Liver (tissue), 9 donors: ENCODE data around the gene MARVELD2. TPM values are rescaled to one million over a fixed set of nuclear protein-coding genes. Genes with fewer than 3 reads are reported as not detected.
A peak's percentile ranks its signal among the peaks of the same experiment; 100 is the strongest.

Experiments
- DNase-seq: peaks from one replicate; pipeline ENCODE4 v3.0.0-alpha.2; 2017; ENCODE audit warnings: low spot score
- H3K27ac ChIP-seq, 2 donors: one replicate each; pipeline ENCODE4 v1.7.0; 2013; ENCODE audit warnings: inconsistent platforms in 2 of 2, low read length in 2 of 2, control low read depth in 1 of 2, low read depth in 1 of 2, mild to moderate bottlenecking in 1 of 2
- H3K27me3 ChIP-seq, 4 donors: one replicate each; pipeline versions ENCODE4 v1.6.1 to v1.7.0; 2013; ENCODE audit warnings: low read length in 3 of 4, inconsistent platforms in 1 of 4, mild to moderate bottlenecking in 1 of 4, moderate library complexity in 1 of 4; ENCODE audit not compliant: control insufficient read depth in 4 of 4, insufficient read depth in 4 of 4
- H3K36me3 ChIP-seq, 4 donors: one replicate each; pipeline versions ENCODE4 v1.6.1 to v1.7.0; 2013; ENCODE audit warnings: low read length in 3 of 4, mild to moderate bottlenecking in 3 of 4, low read depth in 1 of 4, moderate library complexity in 1 of 4; ENCODE audit not compliant: control insufficient read depth in 4 of 4, insufficient read depth in 3 of 4
- H3K4me1 ChIP-seq, 4 donors: one replicate each; pipeline versions ENCODE4 v1.6.1 to v1.7.0; 2013; ENCODE audit warnings: low read length in 3 of 4, mild to moderate bottlenecking in 3 of 4, moderate library complexity in 1 of 4; ENCODE audit not compliant: control insufficient read depth in 4 of 4, insufficient read depth in 4 of 4
- H3K4me3 ChIP-seq, 3 donors: one replicate each; pipeline versions ENCODE4 v1.6.1 to v1.7.0; 2013; ENCODE audit warnings: low read length in 3 of 3, control low read depth in 1 of 3, low read depth in 1 of 3, mild to moderate bottlenecking in 1 of 3
- H3K9ac ChIP-seq, 2 donors: one replicate each; pipeline ENCODE4 v1.7.0; 2013; ENCODE audit warnings: low read length in 2 of 2, mild to moderate bottlenecking in 2 of 2, moderate library complexity in 2 of 2, control low read depth in 1 of 2, low read depth in 1 of 2
- H3K9me3 ChIP-seq, 4 donors: one replicate each; pipeline versions ENCODE4 v1.6.1 to v1.7.0; 2013; ENCODE audit warnings: low read length in 3 of 4; ENCODE audit not compliant: control insufficient read depth in 4 of 4
- EGR1 ChIP-seq, 2 donors: IDR thresholded peaks; 2 replicates each; pipeline ENCODE4 v1.6.1; 2016 to 2018; ENCODE audit warnings: antibody characterized with exemption in 2 of 2, low read depth in 2 of 2
- GABPA ChIP-seq, 2 donors: IDR thresholded peaks in 1 of 2; conservative IDR thresholded peaks in 1 of 2; 2 replicates each; pipeline ENCODE4 v1.6.1; 2016; ENCODE audit warnings: antibody characterized with exemption in 2 of 2, mild to moderate bottlenecking in 1 of 2, moderate library complexity in 1 of 2
- HNF4A ChIP-seq, 2 donors: conservative IDR thresholded peaks; 2 replicates each; pipeline ENCODE4 v1.6.1; 2016; ENCODE audit warnings: antibody characterized with exemption in 2 of 2, mild to moderate bottlenecking in 2 of 2
- HNF4G ChIP-seq: IDR thresholded peaks from 2 replicates; pipeline ENCODE4 v1.6.1; 2016; ENCODE audit warnings: antibody characterized with exemption
- JUND ChIP-seq, 2 donors: IDR thresholded peaks; 2 replicates each; pipeline ENCODE4 v1.6.1; 2016; ENCODE audit warnings: antibody characterized with exemption in 2 of 2
- NR2F2 ChIP-seq: IDR thresholded peaks from 2 replicates; pipeline ENCODE4 v1.6.1; 2016; ENCODE audit warnings: antibody characterized with exemption
- RAD21 ChIP-seq, 2 donors: IDR thresholded peaks; 2 replicates each; pipeline ENCODE4 v1.6.1; 2016; ENCODE audit warnings: antibody characterized with exemption in 2 of 2, mild to moderate bottlenecking in 2 of 2
- RXRA ChIP-seq, 2 donors: IDR thresholded peaks; 2 replicates each; pipeline ENCODE4 v1.6.1; 2017 to 2018; ENCODE audit warnings: antibody characterized with exemption in 2 of 2, mild to moderate bottlenecking in 1 of 2
- SP1 ChIP-seq: IDR thresholded peaks from 2 replicates; pipeline ENCODE4 v1.6.1; 2018; ENCODE audit warnings: antibody characterized with exemption, mild to moderate bottlenecking
- TAF1 ChIP-seq: conservative IDR thresholded peaks from 2 replicates; pipeline ENCODE4 v1.6.1; 2016; ENCODE audit warnings: antibody characterized with exemption, mild to moderate bottlenecking
- YY1 ChIP-seq: IDR thresholded peaks from 2 replicates; pipeline ENCODE4 v1.6.1; 2016; ENCODE audit warnings: antibody characterized with exemption, mild to moderate bottlenecking
- WGBS: extraction: QIAGEN DNeasy Blood & Tissue Kit; methylation state at CpG from one replicate; pipeline ENCODE4 v1.1.7; 2013; 5-methylcytosine and 5-hydroxymethylcytosine counted together
- polyA plus RNA-seq, 2 donors: library from polyadenylated mRNA; stranded (reverse) in 1 of 2; unstranded in 1 of 2; fragments of 200-250 nt in 1 of 2; fragments of >200 nt in 1 of 2; fragmentation: Nextera tagmentation in 1 of 2; extraction: Ambion mirVana in 1 of 2; gene quantifications; one replicate each; pipeline versions ENCODE4 v1.2.1 to v1.2.3, GENCODE V29; 2013 to 2015
- total RNA-seq, 2 donors: library from RNA; depleted of rRNA; stranded (reverse); fragments of >200 nt; gene quantifications; one replicate each; pipeline ENCODE4 v1.2.3, GENCODE V29; 2014
- TF ChIP-seq, protein P1 (sequence below): IDR thresholded peaks from 2 replicates; pipeline ENCODE4 v1.6.1; 2016; ENCODE audit warnings: antibody characterized with exemption
- TF ChIP-seq, protein P2 (sequence below): IDR thresholded peaks from 2 replicates; pipeline ENCODE4 v1.6.1; 2016; ENCODE audit warnings: antibody characterized with exemption, mild to moderate bottlenecking
- TF ChIP-seq, protein P3 (sequence below): IDR thresholded peaks from 2 replicates; pipeline ENCODE4 v1.6.1; 2016; ENCODE audit warnings: antibody characterized with exemption
- TF ChIP-seq, protein P4 (sequence below): IDR thresholded peaks from 2 replicates; pipeline ENCODE4 v1.6.1; 2016; ENCODE audit warnings: antibody characterized with exemption
- TF ChIP-seq, protein P5 (sequence below): fragments of 150-350 bp; IDR thresholded peaks from 2 replicates; pipeline ENCODE4 v1.5.1; 2017; ENCODE audit warnings: improper control_type of control experiment, low read depth, low read length; ENCODE audit not compliant: missing input control
- donor health status: healthy.
- donor health status: healthy.
- donor health status: healthy.
- donor health status: healthy.
- donor health status: healthy.

MARVELD2 gene
- total and polyA plus RNA-seq, 4 donors, result 9.4 to 20.2 (median 12.3) TPM

DNA sequence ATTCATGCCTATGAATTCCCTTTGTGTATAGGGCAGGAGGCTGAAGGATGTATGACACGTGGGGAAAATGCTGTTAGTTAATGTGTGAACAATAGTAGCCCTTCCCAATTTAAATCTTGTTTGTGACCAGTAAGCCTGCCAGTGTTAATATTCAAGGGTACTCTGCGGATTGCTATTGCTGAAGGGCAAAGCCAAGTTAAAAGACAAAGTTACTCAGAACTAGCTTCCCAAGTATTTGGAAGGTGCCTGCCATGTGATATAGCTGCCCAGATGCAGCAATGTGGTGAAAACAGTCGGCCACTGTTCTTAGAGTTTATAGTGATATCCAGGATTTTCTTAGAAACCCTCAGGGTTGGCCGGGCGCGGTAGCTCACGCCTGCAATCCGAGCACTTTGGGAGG is 34.6 kb downstream of the MARVELD2 start:
- Histone ChIP-seq H3K36me3 (no peaks in the 10 kb centered on the region), H3K27ac (peak overlapping the region in 1 of 2 donors; percentile 6), H3K9me3 (no peaks in the 10 kb centered on the region), H3K4me3 (no peak overlapping the region), H3K27me3 (no peaks in the 10 kb centered on the region), H3K9ac (no peak overlapping the region), H3K4me1 (peaks cover 7 to 22% (median 10%) of the 10 kb centered on the region in 4 donors)
- TF ChIP-seq NR2F2 (no peak), YY1 (no peak), HNF4A (conservative IDR thresholded peaks at IDR 0.05) (no peak), EGR1 (IDR thresholded peaks at IDR 0.05; ENCODE audit: low read depth in 2 of 2) (no peak), HNF4G (no peak), TAF1 (no peak), SP1 (no peak), RXRA (IDR thresholded peaks at IDR 0.05) (no peak)
- TF ChIP-seq, protein P1, sequence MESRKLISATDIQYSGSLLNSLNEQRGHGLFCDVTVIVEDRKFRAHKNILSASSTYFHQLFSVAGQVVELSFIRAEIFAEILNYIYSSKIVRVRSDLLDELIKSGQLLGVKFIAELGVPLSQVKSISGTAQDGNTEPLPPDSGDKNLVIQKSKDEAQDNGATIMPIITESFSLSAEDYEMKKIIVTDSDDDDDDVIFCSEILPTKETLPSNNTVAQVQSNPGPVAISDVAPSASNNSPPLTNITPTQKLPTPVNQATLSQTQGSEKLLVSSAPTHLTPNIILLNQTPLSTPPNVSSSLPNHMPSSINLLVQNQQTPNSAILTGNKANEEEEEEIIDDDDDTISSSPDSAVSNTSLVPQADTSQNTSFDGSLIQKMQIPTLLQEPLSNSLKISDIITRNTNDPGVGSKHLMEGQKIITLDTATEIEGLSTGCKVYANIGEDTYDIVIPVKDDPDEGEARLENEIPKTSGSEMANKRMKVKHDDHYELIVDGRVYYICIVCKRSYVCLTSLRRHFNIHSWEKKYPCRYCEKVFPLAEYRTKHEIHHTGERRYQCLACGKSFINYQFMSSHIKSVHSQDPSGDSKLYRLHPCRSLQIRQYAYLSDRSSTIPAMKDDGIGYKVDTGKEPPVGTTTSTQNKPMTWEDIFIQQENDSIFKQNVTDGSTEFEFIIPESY, result no peak
- TF ChIP-seq, protein P2, sequence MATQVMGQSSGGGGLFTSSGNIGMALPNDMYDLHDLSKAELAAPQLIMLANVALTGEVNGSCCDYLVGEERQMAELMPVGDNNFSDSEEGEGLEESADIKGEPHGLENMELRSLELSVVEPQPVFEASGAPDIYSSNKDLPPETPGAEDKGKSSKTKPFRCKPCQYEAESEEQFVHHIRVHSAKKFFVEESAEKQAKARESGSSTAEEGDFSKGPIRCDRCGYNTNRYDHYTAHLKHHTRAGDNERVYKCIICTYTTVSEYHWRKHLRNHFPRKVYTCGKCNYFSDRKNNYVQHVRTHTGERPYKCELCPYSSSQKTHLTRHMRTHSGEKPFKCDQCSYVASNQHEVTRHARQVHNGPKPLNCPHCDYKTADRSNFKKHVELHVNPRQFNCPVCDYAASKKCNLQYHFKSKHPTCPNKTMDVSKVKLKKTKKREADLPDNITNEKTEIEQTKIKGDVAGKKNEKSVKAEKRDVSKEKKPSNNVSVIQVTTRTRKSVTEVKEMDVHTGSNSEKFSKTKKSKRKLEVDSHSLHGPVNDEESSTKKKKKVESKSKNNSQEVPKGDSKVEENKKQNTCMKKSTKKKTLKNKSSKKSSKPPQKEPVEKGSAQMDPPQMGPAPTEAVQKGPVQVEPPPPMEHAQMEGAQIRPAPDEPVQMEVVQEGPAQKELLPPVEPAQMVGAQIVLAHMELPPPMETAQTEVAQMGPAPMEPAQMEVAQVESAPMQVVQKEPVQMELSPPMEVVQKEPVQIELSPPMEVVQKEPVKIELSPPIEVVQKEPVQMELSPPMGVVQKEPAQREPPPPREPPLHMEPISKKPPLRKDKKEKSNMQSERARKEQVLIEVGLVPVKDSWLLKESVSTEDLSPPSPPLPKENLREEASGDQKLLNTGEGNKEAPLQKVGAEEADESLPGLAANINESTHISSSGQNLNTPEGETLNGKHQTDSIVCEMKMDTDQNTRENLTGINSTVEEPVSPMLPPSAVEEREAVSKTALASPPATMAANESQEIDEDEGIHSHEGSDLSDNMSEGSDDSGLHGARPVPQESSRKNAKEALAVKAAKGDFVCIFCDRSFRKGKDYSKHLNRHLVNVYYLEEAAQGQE, result no peak
- DNase-seq, result no peak
- 90% methylated on average over 8 of the region's 8 CpGs for WGBS

DNA sequence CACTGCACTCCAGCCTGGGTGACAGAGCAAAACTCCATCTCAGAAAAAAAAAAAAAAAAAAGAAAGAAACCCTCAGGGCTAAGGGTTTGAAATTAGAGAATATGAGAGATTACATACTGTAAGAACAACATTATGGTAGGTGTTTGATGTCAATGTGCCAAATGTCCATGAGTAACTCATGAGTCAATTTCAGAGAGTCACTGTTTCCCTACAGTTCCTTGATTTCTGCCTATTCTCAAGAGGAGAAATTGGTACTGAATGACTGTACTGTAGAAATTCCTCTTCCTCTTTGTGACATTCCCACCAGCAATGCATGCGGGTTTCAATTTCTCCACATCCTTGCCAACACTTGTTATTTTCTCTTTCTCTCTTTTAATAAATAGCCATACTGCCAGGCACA is 35.2 kb downstream of the MARVELD2 start:
- Histone ChIP-seq H3K9me3 (no peaks in the 10 kb centered on the region), H3K27me3 (no peaks in the 10 kb centered on the region), H3K4me1 (peaks cover 4 to 27% (median 15%) of the 10 kb centered on the region in 4 donors), H3K27ac (peak overlapping the region; percentile 93 to 98), H3K4me3 (no peak overlapping the region), H3K9ac (no peak overlapping the region), H3K36me3 (no peaks in the 10 kb centered on the region)
- no peak for DNase-seq
- WGBS, result 91% methylated on average over 1 of the region's 1 CpG
- TF ChIP-seq JUND (IDR thresholded peaks at IDR 0.05), result no peak
- TF ChIP-seq TAF1, result no peak
- TF ChIP-seq HNF4A (conservative IDR thresholded peaks at IDR 0.05), result no peak
- TF ChIP-seq, protein P2, result no peak
- no peak for TF ChIP-seq YY1
- TF ChIP-seq, protein P3, sequence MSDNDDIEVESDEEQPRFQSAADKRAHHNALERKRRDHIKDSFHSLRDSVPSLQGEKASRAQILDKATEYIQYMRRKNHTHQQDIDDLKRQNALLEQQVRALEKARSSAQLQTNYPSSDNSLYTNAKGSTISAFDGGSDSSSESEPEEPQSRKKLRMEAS, result no peak
- no peak for TF ChIP-seq HNF4G
- no peak for TF ChIP-seq GABPA (IDR thresholded peaks at IDR 0.05 in 1 of 2, conservative IDR thresholded peaks at IDR 0.05 in 1 of 2)
- no peak for TF ChIP-seq RXRA (IDR thresholded peaks at IDR 0.05)
- TF ChIP-seq, protein P4, sequence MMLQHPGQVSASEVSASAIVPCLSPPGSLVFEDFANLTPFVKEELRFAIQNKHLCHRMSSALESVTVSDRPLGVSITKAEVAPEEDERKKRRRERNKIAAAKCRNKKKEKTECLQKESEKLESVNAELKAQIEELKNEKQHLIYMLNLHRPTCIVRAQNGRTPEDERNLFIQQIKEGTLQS, result no peak
- TF ChIP-seq NR2F2, result no peak
- TF ChIP-seq RAD21 (IDR thresholded peaks at IDR 0.05), result no peak
- TF ChIP-seq EGR1 (IDR thresholded peaks at IDR 0.05; ENCODE audit: low read depth in 2 of 2), result no peak
- no peak for TF ChIP-seq SP1
- TF ChIP-seq, protein P1, result no peak
- TF ChIP-seq, protein P5, sequence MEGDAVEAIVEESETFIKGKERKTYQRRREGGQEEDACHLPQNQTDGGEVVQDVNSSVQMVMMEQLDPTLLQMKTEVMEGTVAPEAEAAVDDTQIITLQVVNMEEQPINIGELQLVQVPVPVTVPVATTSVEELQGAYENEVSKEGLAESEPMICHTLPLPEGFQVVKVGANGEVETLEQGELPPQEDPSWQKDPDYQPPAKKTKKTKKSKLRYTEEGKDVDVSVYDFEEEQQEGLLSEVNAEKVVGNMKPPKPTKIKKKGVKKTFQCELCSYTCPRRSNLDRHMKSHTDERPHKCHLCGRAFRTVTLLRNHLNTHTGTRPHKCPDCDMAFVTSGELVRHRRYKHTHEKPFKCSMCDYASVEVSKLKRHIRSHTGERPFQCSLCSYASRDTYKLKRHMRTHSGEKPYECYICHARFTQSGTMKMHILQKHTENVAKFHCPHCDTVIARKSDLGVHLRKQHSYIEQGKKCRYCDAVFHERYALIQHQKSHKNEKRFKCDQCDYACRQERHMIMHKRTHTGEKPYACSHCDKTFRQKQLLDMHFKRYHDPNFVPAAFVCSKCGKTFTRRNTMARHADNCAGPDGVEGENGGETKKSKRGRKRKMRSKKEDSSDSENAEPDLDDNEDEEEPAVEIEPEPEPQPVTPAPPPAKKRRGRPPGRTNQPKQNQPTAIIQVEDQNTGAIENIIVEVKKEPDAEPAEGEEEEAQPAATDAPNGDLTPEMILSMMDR, result no peak
